ENCODE measurements around the gene PPP1R9B.

The PPP1R9B gene

GRCh38 chr17:50150354-50151040 is at the start of gene PPP1R9B:
Gene PPP1R9B (minus strand): TSS chr17:50150677. CDS start chr17:50150513, 164 bp downstream.
- ATAC-seq (no peak), DNase-seq (peak; percentile 14)

GRCh38 chr17:50199803-50200456 is 49.5 kb upstream of the PPP1R9B start:
- peak; percentile 71 for ATAC-seq
- DNase-seq, result peak; percentile 71

GRCh38 chr17:50199211-50199802 is 48.8 kb upstream of the PPP1R9B start:
- no peak for ATAC-seq
- DNase-seq, result no peak

GRCh38 chr17:50198026-50198669 is 47.7 kb upstream of the PPP1R9B start:
- no peak for ATAC-seq

GRCh38 chr17:50196826-50197225 is 46.3 kb upstream of the PPP1R9B start:
- ATAC-seq, result no peak
- DNase-seq, result no peak

More at GRCh38 chr17:50198026-50198669, 47.7 kb upstream of the PPP1R9B start:
- peak; percentile 75 for DNase-seq

- ATAC-seq (no peak), DNase-seq (no peak)
Measured at GRCh38 chr17:50196036-50196435, 45.6 kb upstream of the PPP1R9B start.

- ATAC-seq (no peak), DNase-seq (no peak)
Measured at GRCh38 chr17:50194934-50195865, 44.7 kb upstream of the PPP1R9B start.

GRCh38 chr17:50194140-50194933 is 43.9 kb upstream of the PPP1R9B start:
- DNase-seq (no peak), ATAC-seq (no peak)

GRCh38 chr17:50192618-50193291 is 42.3 kb upstream of the PPP1R9B start:
- ATAC-seq, result no peak

GRCh38 chr17:50192144-50192617 is 41.7 kb upstream of the PPP1R9B start:
- ATAC-seq (no peak), DNase-seq (no peak)

More at GRCh38 chr17:50192618-50193291, 42.3 kb upstream of the PPP1R9B start:
- DNase-seq, result no peak

- no peak for ATAC-seq
- DNase-seq, result no peak
Measured at GRCh38 chr17:50191359-50192143, 41.1 kb upstream of the PPP1R9B start.

GRCh38 chr17:50190603-50191358 is 40.3 kb upstream of the PPP1R9B start:
- DNase-seq (no peak), ATAC-seq (no peak)

- ATAC-seq (no peak), DNase-seq (no peak)
Measured at GRCh38 chr17:50190293-50190602, 39.8 kb upstream of the PPP1R9B start.

GRCh38 chr17:50189550-50190292 is 39.2 kb upstream of the PPP1R9B start:
- DNase-seq (no peak), ATAC-seq (no peak)

- DNase-seq (no peak), ATAC-seq (no peak)
Measured at GRCh38 chr17:50188921-50189549, 38.6 kb upstream of the PPP1R9B start.

- ATAC-seq (no peak), DNase-seq (no peak)
Measured at GRCh38 chr17:50188531-50188920, 38.0 kb upstream of the PPP1R9B start.

- ATAC-seq, result no peak
- no peak for DNase-seq
Measured at GRCh38 chr17:50187751-50188530, 37.5 kb upstream of the PPP1R9B start.
